ENCODE results near the gene DIS3L2. TPM values are rescaled to one million over a fixed set of nuclear protein-coding genes. Genes with fewer than 3 reads are reported as not detected.

Gene DIS3L2
- total RNA-seq, 6 donors from 2014 or later = 31.2 to 98.5 (median 50.3) TPM

GRCh38 chr2:232038251-232038880 is 76.9 kb downstream of the DIS3L2 start:
- Histone ChIP-seq H3K27me3 (no peaks in the 10 kb centered on the region), H3K4me3 (no peak overlapping the region), H3K9me3 (peaks cover 0 to 6% (median 0%) of the 10 kb centered on the region in 4 donors), H3K27ac (no peak overlapping the region), H3K4me1 (no peaks in the 10 kb centered on the region), H3K36me3 (peaks cover 0 to 6% (median 3%) of the 10 kb centered on the region in 4 donors)
- no peak for DNase-seq
- 55 to 60% methylated on average over 1 of the region's 1 CpG for WGBS, 2 donors
- no peak for ATAC-seq (ENCODE audit: low FRiP score in 2 of 2)
- TF ChIP-seq POLR2AphosphoS5 (IDR thresholded peaks at IDR 0.05) (no peak), EP300 (IDR thresholded peaks at IDR 0.05) (no peak), CTCF (IDR thresholded peaks at IDR 0.05) (no peak), POLR2A (IDR thresholded peaks at IDR 0.05) (no peak)

- 80 to 86% methylated on average over 7 of the region's 7 CpGs for WGBS, 2 donors
- H3K4me3 ChIP-seq = no peak overlapping the region
- H3K9me3 ChIP-seq = peaks cover 0 to 6% (median 0%) of the 10 kb centered on the region in 4 donors
- H3K4me1 ChIP-seq = no peaks in the 10 kb centered on the region
- no peaks in the 10 kb centered on the region for H3K27me3 ChIP-seq
- ATAC-seq (ENCODE audit: low FRiP score in 2 of 2) (no peak), DNase-seq (no peak)
- TF ChIP-seq CTCF (IDR thresholded peaks at IDR 0.05) = no peak
- TF ChIP-seq EP300 (IDR thresholded peaks at IDR 0.05) = no peak
- TF ChIP-seq POLR2AphosphoS5 (IDR thresholded peaks at IDR 0.05) = no peak
- no peak for TF ChIP-seq POLR2A (IDR thresholded peaks at IDR 0.05)
- peaks cover 0 to 6% (median 3%) of the 10 kb centered on the region in 4 donors for H3K36me3 ChIP-seq
- no peak overlapping the region for H3K27ac ChIP-seq
Observed at GRCh38 chr2:232038881-232039485, 77.5 kb downstream of the DIS3L2 start.

- Histone ChIP-seq H3K36me3 (no peaks in the 10 kb centered on the region), H3K27me3 (no peaks in the 10 kb centered on the region), H3K4me1 (no peaks in the 10 kb centered on the region), H3K27ac (no peak overlapping the region), H3K9me3 (no peaks in the 10 kb centered on the region), H3K4me3 (no peak overlapping the region)
- no peak for TF ChIP-seq CTCF (IDR thresholded peaks at IDR 0.05)
- TF ChIP-seq POLR2AphosphoS5 (IDR thresholded peaks at IDR 0.05) = no peak
- TF ChIP-seq EP300 (IDR thresholded peaks at IDR 0.05) = no peak
- no peak for TF ChIP-seq POLR2A (IDR thresholded peaks at IDR 0.05)
- WGBS, 2 donors = 83 to 92% methylated on average over 2 of the region's 2 CpGs
- no peak for ATAC-seq (ENCODE audit: low FRiP score in 2 of 2)
- no peak for DNase-seq
Observed at GRCh38 chr2:232042911-232043574, 81.5 kb downstream of the DIS3L2 start.

- no peaks in the 10 kb centered on the region for H3K4me1 ChIP-seq
- no peaks in the 10 kb centered on the region for H3K27me3 ChIP-seq
- no peak overlapping the region for H3K4me3 ChIP-seq
- ATAC-seq (ENCODE audit: low FRiP score in 2 of 2) (no peak), DNase-seq (no peak)
- H3K36me3 ChIP-seq = no peaks in the 10 kb centered on the region
- TF ChIP-seq CTCF (IDR thresholded peaks at IDR 0.05) = no peak
- no peak for TF ChIP-seq POLR2AphosphoS5 (IDR thresholded peaks at IDR 0.05)
- no peak overlapping the region for H3K27ac ChIP-seq
- no peaks in the 10 kb centered on the region for H3K9me3 ChIP-seq
Observed at GRCh38 chr2:232043966-232044365, 82.5 kb downstream of the DIS3L2 start.
